ENCODE measurements around the gene UBE2J1.
"Not testable (repeated sequence)": the region's sequence is repeated elsewhere in the genome, so short reads cannot be mapped to it uniquely, and the experiment has no call there.

UBE2J1 gene

GRCh38 chr6:89315249-89315885 lies 37.2 kb downstream of the UBE2J1 start, which contains the start of gene GABRR2:
GABRR2 (minus strand) TSS chr6:89315299; CDS start chr6:89315165, 134 bp downstream.
- DNase-seq, result no peak

GRCh38 chr6:89314692-89315091 lies 37.8 kb downstream of the UBE2J1 start:
- no peak for DNase-seq

GRCh38 chr6:89313006-89313405 lies 39.5 kb downstream of the UBE2J1 start:
- DNase-seq, result no peak

- no peak for DNase-seq
Observed at GRCh38 chr6:89311853-89312531, 40.5 kb downstream of the UBE2J1 start.

- DNase-seq, result no peak
Observed at GRCh38 chr6:89311530-89311852, 41.0 kb downstream of the UBE2J1 start.

- no peak for DNase-seq
Observed at GRCh38 chr6:89310929-89311328, 41.6 kb downstream of the UBE2J1 start.

DNA sequence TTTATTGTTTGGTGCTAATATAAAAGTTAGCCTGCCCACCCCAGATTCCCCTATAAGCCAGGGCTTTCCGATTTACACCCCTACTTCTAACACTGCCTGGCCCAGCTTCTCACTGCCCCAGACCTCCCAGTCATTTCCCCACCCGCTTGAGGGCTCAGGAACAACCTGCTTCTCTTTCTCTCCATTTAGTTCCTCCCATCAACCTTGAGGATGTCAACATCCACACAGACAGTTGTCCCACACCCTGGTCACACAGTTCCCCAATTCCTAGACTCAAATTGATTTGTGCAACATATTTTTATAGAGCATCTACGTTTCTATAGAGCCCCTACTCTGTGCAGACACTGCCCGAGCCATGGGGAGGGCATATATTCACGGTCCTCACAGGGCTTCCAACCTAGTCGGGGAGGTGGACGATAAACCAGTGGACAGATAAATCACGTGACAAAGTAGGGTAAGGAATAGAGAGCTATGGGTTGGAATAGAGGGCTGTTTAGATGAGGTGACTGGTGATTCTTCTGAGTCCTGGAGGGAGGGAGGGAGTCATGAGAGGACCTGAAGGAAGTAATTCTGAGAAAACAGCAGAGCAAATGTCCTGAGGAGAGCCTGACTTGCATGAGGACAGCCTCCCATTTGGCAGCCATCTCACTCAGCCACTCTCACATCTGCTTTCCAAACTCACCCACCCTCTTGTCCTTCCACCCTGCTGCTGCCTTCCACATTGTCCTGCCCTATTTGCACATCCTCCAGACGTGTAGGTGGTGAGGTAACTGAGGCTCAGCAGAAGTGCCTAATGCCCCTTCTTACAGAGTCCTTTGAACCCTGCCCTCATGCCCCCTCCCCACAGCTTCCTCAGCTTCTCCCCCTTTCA lies 43.8 kb downstream of the UBE2J1 start:
- DNase-seq, result no peak

GRCh38 chr6:89304517-89304916 lies 48.0 kb downstream of the UBE2J1 start:
- not testable (repeated sequence) for DNase-seq

DNA sequence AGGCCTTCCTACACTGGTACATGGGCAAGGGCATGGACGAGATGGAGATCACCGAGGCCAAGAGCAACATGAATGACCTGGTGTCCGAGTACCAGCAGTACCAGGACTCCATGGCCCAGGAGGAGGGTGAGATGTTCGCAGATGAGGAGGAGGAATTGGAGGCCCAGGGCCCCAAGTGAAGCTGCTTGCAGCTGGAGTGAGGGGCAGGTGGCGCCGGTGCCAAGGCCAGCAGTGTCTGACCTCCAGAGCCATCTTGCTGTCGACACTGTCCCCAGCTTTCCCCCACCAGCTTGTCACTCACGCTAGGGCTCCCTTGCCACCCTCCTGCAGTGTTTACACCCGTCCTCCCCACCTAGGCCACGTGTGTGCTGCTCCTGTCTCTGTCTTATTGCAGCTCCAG lies 49.6 kb downstream of the UBE2J1 start:
- DNase-seq, result no peak

DNA sequence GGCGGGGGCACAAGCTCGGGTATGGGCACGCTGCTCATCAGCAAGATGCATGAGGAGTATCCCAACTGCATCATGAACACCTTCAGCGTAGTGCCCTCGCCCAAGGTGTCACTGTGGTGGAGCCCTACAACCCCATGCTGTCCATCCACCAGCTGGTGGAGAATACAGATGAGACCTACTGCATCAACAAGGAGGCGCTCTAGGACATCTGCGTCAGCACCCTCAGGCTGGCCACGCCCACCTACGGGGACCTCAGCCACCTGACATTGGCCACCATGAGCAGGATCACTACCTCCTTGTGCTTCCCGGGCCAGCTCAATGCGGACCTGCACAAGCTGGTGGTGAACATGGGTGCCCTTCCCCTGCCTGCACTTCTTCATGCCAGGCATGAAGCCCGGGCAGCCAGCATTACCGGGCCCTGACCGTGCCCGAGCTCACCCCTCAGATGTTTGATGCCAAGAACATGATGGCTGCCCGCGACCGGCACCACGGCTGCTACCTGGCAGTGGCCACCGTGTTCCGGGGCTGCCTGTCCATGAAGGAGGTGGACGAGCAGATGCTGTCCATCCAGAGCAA lies 50.2 kb downstream of the UBE2J1 start:
- no peak for DNase-seq

DNA sequence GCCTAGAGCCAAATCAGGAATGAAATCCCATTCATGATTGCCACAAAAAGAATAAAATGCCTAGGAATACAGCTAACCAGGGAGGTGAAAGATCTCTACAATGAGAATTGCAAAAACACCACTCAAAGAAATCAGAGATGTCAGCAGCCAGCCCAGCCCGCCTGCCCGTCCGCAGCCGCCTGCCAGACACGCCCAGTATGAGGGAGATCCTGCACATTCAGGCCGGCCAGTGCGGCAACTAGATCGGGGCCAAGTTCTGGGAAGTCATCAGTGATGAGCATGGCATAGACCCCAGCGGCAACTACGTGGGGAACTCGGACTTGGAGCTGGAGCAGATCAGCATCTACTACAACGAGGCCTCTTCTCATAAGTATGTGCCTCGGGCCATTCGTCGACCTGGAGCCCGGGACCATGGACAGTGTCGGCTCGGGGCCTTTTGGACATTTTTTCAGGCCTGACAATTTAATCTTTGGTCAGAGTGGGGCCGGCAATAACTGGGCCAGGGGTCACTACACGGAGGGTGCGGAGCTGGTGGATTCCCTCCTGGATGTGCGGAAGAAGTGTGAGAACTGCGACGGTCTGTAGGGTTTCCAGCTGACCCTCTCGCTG lies 50.8 kb downstream of the UBE2J1 start:
- no peak for DNase-seq

- no peak for DNase-seq
Observed at GRCh38 chr6:89299466-89299850, 53.1 kb downstream of the UBE2J1 start.

GRCh38 chr6:89298680-89299465 lies 53.6 kb downstream of the UBE2J1 start:
- DNase-seq, result peak; percentile 40

DNA sequence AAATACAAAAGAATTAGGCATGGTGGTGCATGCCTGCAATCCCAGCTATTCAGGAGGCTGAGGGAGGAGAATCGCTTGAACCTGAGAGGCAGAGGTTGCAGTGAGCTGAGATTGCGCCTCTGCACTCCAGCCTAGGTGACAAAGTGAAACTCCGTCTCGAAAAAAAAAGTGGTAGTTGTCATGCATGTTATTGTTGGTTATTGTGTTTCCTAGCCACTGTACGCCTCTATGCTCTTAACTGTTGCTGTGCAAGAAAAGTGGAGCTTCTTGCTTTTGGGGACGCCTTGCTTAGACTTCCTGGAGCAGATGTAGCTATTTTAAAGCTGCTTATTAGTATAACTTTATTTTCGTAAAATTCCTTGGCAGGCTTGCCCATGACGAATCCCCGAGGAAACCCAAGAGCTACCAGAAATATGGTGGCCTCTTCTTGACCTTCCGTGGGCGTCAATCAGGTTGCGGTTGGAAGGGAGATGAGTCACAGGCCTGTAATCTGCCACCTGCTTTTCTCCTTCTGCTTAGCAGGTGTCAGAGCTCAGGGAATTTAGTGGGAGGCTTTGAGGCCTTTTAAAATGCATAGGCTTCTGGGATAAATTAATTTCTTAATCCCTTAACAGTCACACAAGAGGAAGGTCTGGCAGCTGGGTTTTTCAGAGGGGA lies 54.7 kb downstream of the UBE2J1 start:
- peak; percentile 58 for DNase-seq

DNA sequence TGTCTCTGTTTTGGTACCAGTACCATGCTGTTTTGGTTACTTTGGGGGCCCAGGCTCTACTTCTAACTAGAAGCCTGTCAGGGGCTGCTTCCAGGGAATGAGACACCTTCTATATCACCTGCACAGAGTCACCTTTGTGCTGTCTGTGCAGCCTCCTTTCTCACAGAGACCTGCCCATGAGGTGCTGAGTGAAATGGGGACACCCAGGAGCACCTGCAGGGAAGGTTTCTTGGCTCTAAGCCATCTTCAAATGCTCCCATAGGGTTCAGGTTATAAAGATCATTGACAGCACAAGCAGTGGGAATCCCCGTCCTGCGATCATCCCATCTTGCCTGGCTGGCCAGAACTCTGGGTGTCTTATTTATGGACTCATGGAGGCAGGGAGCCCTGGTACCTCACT lies 56.5 kb downstream of the UBE2J1 start:
- no peak for DNase-seq

GRCh38 chr6:89295116-89295515 lies 57.4 kb downstream of the UBE2J1 start:
- DNase-seq, result not testable (repeated sequence)

DNA sequence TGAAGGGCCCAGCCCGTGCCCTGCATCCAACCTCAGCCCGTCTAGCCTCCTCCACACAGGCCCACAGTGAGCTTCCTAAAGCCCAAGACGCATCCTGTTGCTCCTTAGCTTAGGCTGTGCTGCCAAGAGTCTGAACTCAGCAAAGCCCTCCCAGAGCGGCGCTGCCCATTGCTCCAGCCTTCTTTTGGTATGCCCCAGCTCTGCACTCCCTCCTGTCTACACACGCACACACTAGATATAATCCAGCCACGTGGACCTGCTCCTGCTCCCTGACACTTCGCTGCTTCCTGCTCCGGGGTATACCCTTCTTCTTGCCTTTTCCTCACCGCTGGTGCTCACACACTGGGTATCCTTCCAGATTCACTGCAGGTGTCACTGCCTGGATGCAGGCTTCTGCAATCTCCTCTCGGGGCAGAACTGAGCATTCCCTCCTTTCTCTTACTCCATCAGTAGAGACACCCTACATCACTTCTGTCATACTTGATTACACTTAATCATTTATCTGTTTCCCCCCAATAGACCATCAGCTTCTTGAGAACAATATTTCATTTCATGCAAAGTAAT lies 61.2 kb downstream of the UBE2J1 start:
- DNase-seq, result no peak

DNA sequence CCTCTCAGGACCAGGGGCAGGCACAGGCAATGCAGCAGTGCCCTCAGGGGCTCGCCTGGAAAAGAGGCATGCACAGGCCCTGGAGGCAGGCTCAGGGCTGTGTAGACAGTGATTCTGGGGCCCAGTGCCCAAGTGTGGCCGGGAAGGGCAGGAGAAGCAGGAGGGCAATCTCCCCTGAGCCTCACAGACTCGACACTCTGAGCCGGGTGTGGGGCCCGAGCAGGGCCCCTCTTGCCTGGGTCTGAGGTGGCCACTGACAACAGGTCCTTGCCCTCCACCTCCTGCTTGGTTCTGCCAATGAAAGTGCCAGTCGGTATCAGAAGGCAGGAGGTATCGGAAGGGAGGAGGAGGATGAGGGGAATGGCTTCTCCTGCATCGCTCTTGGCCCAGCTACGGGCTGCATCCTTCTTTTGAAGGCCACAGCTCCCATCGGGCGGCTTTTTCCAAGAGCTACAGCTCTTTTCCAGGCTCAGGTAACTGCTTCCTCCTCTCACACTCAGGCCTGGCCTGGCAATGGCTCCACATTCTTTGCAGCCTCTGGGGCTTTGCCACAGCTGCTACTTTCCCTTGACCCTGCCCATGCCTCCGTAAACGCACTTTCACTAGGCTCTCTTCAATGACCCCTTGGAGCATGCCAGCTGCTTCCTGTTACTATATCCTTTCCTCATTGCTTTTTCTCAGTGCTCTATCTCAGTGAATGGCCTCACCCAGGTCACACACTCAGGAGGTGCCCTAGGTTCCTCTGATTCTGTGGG lies 61.9 kb downstream of the UBE2J1 start:
- no peak for DNase-seq

DNA sequence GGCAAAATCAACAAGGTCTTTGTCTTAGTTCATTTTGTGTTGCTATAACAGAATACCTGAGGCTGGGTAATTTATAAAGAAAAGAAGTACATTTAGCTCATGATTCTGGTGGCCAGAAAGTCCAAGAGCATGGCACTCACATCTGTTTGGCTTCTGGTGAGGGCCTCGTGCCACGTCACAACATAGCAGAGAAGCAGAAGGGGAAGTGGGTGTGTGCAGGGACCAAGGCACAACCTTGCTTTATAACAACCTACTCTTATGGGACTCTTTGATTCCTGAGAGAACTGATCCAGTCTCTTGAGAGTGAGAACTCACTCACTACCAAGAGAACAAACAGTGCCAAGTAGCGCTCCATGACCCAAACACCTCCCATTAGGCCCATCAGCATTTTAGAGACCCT lies 62.8 kb downstream of the UBE2J1 start:
- DNase-seq, result no peak

- no peak for DNase-seq
Observed at GRCh38 chr6:89287351-89288028, 65.0 kb downstream of the UBE2J1 start.
